ENCODE results near the gene TBX5.

Gene TBX5

DNA sequence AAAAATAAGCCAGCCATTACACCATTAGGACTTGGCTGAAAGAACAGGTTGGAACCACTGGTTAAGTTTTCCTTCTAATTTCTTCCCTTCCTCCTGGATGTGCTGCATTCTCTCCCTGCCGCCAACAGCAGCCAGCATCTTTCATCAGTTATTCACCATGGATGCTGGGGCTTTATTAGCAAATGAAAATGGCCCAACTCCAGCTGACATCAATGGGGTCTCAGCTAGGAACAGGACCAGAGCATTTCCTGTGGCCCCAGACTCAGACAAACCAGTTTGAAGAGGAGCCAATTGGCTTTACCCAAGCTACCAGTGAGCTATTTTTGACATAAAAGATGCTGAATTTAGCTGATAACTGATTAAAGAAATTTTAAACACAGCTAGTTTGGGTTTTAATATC lies 26.0 kb upstream of the TBX5 start:
- no peak for DNase-seq (ENCODE audit: low read depth)

DNA sequence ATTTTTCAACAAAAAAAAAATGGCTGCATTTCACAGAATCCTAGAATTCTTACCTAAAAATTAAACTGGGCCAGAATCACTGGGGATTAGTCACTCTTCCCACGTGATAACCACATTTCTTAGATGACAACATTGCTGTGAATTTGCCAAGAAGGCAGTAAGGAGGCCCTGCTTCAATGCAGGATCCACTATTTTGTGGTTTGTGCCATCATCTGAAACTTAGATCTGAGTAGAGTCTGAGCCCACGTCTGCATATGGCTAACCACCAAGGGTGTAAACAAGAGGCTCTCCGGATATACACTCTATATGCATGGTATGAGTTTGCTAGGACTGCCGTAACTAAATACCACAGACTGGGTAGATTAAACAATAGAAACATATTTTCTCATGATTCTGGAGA lies 24.4 kb upstream of the TBX5 start:
- DNase-seq (ENCODE audit: low read depth) = peak; percentile 17

DNA sequence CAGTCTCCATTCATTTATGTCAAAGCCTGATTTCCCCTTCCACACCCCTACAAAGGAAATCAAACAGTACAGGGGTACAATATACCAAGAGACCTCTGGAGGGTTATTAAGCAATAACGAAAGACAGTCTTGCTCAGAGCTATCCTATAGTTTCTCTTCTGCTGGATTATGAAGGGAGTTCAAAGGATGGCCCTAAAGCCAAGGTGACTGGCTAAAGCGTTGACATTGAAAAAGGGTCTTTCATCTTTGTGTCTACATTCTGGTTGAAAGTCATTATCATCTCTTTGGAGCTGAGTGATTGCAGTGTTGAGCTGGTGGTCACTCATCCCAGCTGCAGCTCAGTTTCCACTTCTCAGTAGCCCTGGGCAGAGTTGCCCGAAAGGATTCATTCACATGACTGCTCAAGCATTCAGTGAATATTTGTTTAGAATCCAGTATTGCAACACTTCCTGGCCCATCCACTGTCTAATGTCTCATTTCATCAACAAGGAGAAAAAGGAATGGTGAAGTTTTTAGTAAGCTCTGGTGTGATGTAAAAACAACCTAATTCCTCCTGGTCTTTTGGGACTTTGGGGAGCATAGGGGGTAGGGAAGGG lies 19.2 kb upstream of the TBX5 start:
- no peak for DNase-seq (ENCODE audit: low read depth)

DNA sequence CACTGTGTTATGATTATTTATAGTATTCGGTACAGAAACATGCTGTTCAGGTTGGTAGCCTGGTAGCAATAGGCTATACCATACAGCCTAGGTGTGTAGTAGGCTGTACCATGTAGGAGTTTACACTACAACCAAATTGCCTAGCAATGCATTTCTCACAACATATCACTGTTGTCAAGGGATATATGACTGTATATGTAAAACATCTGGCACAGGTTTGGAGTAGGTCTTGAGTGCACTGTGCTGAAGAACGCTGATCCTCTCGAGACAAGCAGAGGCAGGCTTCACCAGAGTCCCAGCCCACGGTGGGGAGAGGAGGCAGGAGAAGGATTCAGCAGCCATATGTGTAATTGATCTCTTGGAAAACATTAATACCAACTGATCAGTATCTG lies 15.0 kb upstream of the TBX5 start:
- no peak for DNase-seq (ENCODE audit: low read depth)

DNA sequence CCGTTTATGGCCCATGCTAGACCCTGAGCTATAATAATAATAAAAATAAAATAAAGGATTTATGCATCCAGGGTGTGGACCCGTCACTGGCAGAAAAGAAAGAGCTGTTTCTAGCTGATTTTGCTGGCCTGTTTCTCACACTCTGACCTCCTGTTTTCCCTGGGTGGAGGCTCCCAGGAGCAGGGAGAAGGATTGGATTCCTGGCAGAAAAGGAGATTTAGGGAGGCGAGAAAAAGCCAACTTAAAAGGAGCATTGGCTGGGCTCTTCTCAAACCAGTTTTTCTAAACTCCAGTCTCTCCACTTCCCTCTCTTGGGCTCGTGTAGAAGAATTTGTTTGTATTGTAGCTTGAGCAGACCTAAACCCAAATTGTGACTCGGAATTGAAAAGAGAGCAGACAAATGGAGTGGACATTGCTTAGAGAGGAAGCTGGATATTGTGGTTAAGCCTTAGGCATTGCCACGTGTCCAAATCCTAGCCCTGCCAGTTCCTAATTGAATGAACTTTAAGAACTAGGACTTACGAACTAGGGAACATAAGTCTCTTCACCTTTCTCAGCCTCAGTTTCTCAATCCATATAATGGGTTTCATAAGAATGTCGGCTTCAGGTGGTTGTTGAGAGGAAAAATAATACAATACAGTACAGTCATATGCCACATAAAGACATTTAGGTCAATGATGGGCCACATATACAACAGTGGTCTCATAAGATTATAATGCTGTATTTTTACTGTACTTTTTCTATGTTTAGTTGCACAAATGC lies 14.4 kb upstream of the TBX5 start:
- no peak for DNase-seq (ENCODE audit: low read depth)

DNA sequence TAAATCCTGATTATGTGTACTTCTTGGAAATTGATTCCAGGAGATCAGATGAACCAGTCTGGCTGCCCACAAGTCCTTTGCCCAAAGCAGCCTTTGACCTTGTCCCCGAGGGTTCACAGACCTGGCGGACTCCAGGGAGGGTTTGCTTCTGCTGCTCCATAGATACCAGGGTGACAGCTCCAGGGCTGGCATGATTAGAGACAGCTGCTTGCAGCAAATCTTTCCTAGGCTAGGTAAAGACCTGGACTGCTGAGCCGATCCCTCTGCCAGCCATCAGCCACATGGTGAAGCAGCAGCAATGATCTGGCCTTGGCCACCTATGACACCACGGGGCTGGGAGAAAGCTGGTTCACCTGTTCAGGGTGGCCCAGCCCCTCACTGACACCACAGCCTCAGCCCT lies 10.1 kb upstream of the TBX5 start:
- DNase-seq (ENCODE audit: low read depth) = no peak

DNA sequence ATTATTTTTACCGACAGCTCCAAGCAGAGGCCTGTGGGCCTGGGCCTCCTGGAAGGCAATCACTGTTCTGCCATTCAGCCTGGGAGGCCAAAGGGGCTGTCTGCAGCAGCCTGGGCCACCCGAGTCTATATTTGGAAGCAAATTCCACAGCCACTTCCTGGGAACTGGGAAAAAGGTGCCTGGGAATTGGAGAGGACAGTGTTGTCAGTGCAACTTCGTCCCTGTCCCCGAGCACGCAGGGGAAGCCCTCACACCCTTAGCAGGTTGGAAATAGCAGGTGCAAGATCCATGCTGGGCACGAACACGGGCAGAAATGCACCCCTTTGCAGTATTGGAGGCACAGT lies 9.6 kb upstream of the TBX5 start:
- DNase-seq (ENCODE audit: low read depth) = no peak

DNA sequence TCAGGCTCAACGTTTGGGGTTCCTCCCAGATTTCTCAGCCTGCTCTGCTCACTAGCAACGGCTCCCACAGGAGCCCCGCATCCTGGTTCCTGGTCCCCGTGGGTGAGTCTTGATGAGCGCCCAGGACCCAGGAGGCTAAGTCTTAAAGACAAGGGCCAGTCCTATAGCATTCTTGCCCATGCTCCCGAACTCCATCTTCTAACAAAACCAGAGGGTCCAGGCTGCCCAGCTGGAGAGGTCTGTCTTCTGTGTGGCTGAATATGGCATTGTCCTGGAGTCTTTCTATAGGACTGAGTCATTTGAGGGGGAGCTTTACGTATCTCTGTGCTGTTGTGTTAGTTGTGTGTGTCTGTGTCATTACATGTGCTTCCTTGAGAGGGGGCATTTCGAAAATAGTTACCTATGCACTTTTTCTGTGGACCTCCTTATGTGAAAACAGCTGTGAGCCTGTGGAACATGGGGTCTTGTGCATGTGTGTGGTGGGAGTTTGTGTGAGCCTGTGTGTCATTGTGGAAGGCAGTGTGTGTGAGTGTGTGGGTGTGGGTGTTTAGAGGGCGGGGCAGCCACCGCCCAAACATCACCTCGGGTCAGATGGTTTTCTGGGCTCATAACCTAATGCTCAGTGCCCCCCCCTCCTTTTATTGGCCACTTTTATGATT lies 9.1 kb upstream of the TBX5 start:
- DNase-seq (ENCODE audit: low read depth) = no peak

DNA sequence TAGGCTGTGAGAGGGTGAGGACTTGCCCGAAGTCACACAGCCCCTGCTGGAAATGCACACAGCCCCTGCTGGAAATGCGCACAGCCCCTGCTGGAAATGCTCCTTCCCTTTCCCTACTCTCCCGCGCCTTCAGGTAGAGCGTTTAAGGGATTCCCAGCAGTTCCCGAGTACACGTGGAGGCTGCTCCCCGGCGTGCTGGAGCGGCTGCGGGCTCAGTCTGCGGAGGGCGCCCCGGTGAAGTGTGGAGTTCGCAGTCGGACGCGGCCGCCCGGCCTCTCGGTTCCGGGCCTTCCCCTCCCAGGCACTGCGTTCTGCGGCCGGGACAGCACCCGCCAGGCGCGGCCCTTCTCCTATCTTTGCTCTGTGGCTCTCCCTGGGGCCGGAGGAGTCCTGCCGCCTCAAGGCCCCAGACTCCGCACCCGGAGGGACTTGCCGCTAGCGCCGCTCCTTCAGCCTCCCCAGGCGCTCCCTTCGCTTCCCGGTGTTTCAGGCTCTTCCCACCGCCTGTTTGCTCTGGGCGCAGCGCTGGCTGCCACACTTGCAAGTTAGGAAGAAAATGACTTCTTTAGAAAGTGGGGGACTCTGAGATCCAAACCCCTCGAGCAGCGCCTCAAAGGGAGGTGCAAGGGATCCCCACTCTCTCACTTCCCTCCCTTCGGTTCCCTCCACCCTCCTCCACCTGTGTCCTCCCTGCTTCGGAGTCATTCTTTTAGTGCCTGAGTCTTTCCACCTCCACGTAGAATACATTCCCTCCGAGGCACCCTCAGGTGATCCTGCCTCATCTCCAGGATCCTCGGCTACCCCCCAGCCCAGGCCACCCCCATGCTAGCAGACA lies 8.3 kb upstream of the TBX5 start:
- DNase-seq (ENCODE audit: low read depth) = no peak

DNA sequence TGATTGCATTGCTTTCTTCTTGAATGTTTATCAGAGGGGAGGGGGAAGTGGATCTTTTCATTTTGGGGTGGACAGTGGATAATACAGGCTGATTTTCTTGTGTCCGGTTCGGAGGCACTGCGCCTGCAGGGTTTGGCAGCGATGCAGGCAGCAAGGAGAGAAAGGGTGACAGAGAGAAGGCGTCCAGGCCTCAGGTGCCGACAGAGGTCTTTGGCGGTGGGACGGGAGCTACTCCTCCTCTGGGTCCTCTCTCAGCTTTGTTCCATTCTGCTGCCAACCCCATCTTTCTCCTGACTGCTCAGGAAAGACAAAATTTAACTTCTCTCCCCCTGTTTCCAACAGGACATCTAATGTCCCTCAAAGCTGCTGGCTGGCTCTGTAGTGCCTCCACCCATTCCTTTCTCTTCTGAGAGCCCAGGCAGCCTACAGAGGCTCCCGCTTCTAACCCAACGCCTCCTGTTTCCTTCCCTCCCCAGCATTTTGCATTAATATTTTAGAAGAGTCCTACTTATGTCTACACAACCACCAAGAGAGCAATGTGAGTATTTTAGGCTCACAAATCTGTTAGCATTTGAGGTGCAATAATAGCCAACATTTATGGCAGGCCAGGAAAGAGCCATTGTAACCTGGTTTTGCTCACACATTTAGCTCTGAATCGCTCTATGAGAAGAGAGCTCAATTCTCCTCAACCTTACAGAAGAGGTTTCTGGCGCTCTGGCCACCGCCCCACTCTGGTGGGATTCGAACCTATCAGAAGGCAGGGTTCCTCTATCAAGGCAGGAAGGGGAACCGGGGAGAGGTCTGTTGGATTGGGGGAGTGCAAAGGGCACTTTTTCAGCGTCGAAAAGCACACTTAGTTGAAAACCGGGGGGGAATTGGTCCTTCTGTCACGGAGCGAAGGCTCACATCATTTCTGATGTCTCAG lies 7.1 kb upstream of the TBX5 start:
- DNase-seq (ENCODE audit: low read depth) = no peak

DNA sequence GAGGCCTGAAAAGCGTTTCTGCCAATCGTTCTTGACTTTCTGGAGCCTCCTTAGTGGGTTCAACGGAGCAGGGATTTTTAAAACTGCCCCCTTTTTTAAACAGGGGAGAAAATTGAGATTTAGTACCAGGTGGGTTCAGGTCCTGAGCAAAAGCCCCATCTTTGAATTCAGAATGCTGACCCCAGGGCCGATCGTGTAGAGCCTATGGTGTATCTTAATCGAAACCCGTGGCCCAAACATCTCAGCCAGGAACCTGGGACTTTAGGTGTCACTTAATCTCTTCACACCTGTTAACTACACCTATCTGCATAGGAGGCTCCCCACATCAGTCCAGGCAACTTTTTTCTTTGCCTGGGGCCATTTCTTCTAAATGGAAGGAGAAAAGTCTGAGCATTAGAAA lies 6.4 kb upstream of the TBX5 start:
- DNase-seq (ENCODE audit: low read depth) = no peak

DNA sequence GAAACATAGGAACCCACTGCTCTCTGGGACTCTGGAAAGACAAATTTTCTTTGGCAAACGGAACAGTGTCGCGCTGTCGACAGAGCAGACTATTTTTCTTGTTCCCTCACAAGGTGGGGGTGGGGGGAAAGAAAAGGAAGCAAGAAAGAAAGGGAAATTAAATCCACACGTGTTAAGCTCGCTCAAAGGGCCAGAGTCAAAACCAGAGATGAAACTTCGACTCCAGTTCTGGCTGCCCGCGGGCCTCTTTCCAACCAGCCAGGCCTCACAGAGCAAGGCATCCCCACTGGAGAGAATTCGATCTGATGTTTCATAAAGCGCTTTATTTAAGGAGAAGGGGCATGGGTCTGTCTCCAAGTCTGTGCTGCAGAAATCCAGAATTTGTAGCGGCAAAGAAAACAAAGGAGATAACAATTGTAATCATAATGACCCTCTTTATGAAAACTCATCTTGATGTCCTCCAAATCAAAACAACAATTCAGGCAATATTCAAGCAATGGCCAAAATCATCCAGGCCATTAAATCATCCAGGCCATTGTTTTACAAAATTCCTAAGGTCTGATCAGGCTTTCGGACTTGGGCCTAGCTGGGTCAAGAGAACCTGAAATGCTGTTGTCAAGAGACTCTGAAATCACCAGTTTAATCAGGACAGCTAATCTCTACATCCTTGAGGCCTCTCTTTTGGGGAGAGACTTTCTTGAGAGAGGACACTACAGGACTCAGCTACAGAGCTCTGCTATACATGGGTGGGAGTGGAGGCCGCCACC lies 5.3 kb upstream of the TBX5 start:
- no peak for DNase-seq (ENCODE audit: low read depth)

DNA sequence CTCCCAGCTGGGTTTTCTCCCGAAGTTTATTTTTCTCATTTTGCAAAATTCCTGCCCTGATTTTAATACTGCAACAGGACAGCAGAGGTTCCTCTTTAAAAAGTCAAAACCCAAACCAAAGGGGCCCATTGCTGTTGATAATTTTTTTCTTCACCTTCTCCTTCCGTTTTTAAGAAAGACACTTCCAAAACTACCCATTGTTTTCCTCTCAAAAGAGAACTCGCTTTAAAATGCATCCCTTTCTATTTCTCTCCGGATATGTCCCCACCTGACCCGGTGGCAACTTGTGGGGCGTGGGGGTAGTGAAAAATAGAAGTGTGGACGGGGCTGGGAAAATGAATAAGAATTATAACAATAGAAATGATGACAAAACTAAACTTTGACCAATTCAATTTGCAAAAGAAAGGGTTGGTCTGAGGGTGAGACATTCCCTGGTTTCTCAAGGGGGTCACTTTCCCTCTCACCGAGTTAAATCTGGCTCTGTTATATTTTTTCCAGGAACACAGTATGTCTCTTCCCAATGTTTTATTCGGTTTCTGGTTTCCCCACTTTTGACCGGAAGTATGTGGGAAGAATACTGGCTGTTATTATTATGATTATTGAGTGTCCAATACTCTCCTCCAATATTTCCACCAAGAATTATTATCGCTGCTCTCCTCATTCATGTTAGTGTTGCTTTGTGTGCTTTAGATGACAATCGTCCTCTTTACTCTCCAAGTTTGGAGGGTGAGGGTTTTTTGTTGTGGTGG lies 4.1 kb upstream of the TBX5 start:
- no peak for DNase-seq (ENCODE audit: low read depth)

DNA sequence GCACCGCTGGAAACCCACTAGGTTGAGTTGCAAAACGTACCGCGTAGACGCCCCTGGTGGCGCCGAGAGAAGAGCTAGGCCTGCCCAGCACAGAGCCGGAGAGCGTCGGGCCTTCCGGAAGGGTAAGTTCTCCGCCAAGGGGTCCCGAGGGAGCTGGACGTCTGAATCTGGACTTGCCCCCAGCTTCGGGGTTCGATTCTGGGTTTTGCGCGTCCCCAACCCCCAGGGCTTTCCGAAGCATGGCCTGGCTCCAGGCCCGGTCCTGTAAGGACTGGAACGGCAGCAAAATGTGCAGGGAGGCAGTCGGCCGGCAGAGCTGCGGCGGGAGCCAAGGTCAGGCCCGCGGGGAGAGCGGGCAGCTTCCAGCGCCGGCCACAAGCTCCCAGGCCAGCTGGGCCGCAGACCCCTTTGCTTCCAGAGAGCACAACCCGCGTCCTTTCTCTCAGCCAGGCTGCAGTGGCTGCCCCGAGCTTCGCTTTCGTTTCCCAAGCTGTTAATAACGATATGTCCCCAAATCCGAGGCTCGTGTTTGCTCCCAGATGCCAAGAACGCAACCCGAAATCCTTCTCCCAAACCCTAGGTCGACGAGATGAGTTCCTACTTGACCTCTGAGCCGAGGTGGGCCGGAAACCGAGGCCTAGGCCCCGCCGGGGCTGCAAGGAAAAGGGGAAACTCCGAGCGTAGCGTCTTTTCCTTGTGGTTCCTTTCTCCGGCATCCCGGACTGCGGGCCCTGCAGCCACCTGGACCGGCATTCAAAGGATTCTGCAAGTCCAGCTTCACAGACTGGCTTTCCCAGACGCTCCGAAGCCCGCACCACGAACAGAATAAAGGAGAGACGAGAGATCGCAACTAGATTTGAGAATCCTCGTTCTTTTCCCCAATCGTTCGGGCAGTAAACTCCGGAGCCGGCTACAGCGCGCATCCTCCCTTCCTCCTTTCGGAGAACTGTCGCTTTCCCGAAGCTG lies 3.2 kb upstream of the TBX5 start:
- no peak for DNase-seq (ENCODE audit: low read depth)

DNA sequence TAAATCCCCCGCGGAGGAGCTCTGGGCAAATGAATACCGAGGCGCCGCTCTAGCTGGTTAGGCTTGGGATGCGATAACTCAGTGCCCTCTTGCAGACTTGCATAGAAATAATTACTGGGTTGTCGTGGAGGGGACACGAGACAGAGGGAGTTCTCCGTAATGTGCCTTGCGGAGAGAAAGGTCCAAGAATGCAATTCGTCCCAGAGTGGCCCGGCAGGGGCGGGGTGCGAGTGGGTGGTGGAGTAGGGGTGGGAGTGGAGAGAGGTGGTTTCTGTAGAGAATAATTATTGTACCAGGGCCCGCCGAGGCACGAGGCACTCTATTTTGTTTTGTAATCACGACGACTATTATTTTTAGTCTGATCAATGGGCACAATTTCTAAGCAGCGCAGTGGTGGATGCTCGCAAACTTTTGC lies 2.5 kb upstream of the TBX5 start:
- no peak for DNase-seq (ENCODE audit: low read depth)

DNA sequence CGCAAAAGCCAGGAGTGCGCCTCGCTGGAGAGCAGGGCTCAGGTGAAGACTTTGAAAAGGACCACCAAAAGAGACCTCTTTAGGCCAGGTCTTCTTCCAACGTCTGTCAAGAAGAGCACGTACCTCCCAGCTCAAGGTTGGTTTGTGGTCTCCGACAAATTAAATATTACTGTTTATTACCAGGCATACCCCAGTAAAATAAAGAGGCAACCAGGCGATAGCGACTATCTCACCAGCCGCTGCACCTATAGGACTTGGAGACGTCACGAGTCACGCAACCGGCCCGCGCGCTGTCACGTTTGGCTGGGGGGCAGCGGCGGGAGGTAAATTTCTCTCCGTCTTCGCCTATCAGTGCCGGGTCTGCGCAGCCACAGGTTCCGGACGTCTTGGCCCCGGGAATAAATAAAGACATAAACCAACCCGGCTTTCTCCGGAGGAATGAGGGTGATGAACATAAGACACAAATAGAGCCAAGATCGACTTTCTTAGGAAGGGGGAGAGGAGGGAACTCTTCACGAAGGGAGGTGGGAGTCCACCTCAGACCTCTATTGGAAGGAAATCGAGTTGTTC lies 2.0 kb upstream of the TBX5 start:
- DNase-seq (ENCODE audit: low read depth) = no peak

DNA sequence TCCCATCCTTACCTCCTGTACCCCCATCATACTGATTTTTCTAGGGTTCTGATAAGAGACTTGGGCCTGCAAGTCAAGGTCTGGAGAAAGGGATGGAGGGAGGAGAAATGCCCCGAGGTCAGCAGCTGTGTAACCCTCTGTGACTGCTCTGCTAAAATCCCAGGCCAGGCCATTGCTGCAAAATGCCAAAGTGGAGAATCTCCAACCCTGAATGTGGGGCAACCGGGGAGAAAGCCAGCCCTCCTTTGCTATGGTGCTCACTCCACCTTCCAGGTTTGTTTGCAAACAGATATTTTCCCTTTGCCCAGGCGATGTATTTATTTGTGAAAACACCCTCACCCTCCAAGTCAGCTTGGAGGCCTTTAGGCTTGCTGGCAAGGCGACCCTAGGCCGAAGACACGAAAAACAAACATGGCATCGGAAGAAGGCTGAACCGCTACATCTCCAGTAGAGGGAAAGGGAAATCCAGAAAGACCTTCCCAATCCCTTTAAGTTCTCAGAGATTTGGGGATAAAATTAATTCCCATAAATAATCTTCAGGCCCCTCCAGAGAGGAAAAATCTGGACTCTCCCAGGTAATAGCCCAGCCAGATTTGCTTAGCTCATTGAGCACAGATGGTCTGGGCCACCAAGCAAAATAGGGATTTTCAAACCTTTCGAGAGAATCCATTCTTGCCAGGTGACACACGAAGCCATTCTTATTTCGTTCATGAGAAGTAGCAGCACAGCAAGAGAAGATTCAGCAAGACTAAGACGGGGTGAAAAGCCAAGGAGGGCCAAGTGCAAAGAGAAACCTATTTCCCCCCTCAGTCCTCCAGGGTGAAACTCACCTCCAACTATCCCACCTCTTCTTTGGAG lies 1.3 kb upstream of the TBX5 start:
- no peak for DNase-seq (ENCODE audit: low read depth)

All from iris pigment epithelial cell (primary cell).